IMR-90 (cell line): Measurements from ENCODE around the gene PEX7. TPM values are rescaled to one million over a fixed set of nuclear protein-coding genes. Genes with fewer than 3 reads are reported as not detected.

Experiments used
- ATAC-seq: fragments of 200-7000 bp; cut with Tn5 transposase; 2 replicates; pipeline ENCODE4 v1.9.1; 2020; ENCODE audit warnings: low read depth, mild to moderate bottlenecking, moderate library complexity
- BruUV-seq: library from RNA; stranded (reverse); fragments of 400-500 nt; replicated peaks from 2 replicates; lab custom pipeline; 2021; lab: Mats Ljungman, UMichigan
- CTCF ChIA-PET: fragments of 300-600 bp; formaldehyde crosslinking; extraction: SDS; loops from one replicate; lab custom pipeline; 2021; ENCODE audit warnings: antibody characterized with exemption; lab: Yijun Ruan, JAX
- POLR2A ChIA-PET: fragments of 300-600 bp; sonication (Branson Sonifier 250); formaldehyde crosslinking; loops from one replicate; lab custom pipeline; 2022; ENCODE audit warnings: antibody characterized with exemption; ENCODE audit not compliant: unreplicated experiment; lab: Charles Lee
- DNase-seq: peaks from one replicate; pipeline ENCODE4 v3.0.0; 2013
- H2AFZ ChIP-seq: replicated peaks from 2 replicates; pipeline ENCODE3; 2013; ENCODE audit warnings: low read length, mild to moderate bottlenecking; ENCODE audit not compliant: poor library complexity
- H2AK5ac ChIP-seq: 2 replicates; pipeline ENCODE4 v1.6.1; 2013; ENCODE audit warnings: low read depth, low read length, inconsistent platforms
- H2AK9ac ChIP-seq: replicated peaks from 2 replicates; pipeline ENCODE3; 2013; ENCODE audit warnings: mild to moderate bottlenecking, low read depth, low read length, moderate library complexity; ENCODE audit not compliant: poor library complexity
- H2BK120ac ChIP-seq: 2 replicates; pipeline ENCODE4 v1.6.1; 2013; ENCODE audit warnings: low read depth, low read length, inconsistent platforms
- H2BK15ac ChIP-seq: 3 replicates; pipeline ENCODE4 v1.6.1; 2013; ENCODE audit warnings: low read depth, low read length, inconsistent platforms
- H2BK20ac ChIP-seq: 2 replicates; pipeline ENCODE4 v1.6.1; 2013; ENCODE audit warnings: low read depth, mild to moderate bottlenecking, inconsistent platforms, low read length, moderate library complexity
- H2BK5ac ChIP-seq: 2 replicates; pipeline ENCODE4 v1.6.1; 2013; ENCODE audit warnings: mild to moderate bottlenecking, low read depth, low read length, inconsistent platforms; ENCODE audit not compliant: poor library complexity, severe bottlenecking
- H3K14ac ChIP-seq: replicated peaks from 2 replicates; pipeline ENCODE4 v1.6.1; 2013; ENCODE audit warnings: low read depth, low read length, inconsistent platforms
- H3K18ac ChIP-seq: 2 replicates; pipeline ENCODE4 v1.6.1; 2013; ENCODE audit warnings: low read depth, low read length, control low read depth
- H3K23ac ChIP-seq: 2 replicates; pipeline ENCODE4 v1.6.1; 2013; ENCODE audit warnings: low read depth, low read length, inconsistent platforms
- H3K27ac ChIP-seq: 2 replicates; pipeline ENCODE4 v1.5.1; 2013; ENCODE audit warnings: mild to moderate bottlenecking, control low read depth, low read length; ENCODE audit not compliant: insufficient read depth
- H3K27me3 ChIP-seq: 2 replicates; pipeline ENCODE4 v1.6.1; 2013; ENCODE audit warnings: low read length; ENCODE audit not compliant: control insufficient read depth, insufficient read depth
- H3K36me3 ChIP-seq: 2 replicates; pipeline ENCODE4 v1.6.1; 2013; ENCODE audit warnings: low read length, mixed read lengths; ENCODE audit not compliant: control insufficient read depth, insufficient read depth
- H3K4ac ChIP-seq: 2 replicates; pipeline ENCODE4 v1.6.1; 2013; ENCODE audit warnings: low read depth, low read length, inconsistent platforms
- H3K4me1 ChIP-seq: 2 replicates; pipeline ENCODE4 v1.6.1; 2013; ENCODE audit warnings: low read length, mixed read lengths; ENCODE audit not compliant: control insufficient read depth, insufficient read depth
- H3K4me2 ChIP-seq: 2 replicates; pipeline ENCODE4 v1.6.1; 2013; ENCODE audit warnings: low read depth, mild to moderate bottlenecking, control low read depth, low read length, moderate library complexity
- H3K4me3 ChIP-seq: 2 replicates; pipeline ENCODE4 v1.5.1; 2013; ENCODE audit warnings: low read depth, mild to moderate bottlenecking, control low read depth, low read length, moderate library complexity; ENCODE audit not compliant: insufficient read depth
- H3K56ac ChIP-seq: 2 replicates; pipeline ENCODE4 v1.6.1; 2013; ENCODE audit warnings: low read length, inconsistent platforms; ENCODE audit not compliant: insufficient read depth; ENCODE audit errors: extremely low read depth
- H3K79me1 ChIP-seq, 2 experiments: 2 replicates each; pipeline ENCODE4 v1.6.1; 2013; ENCODE audit warnings: low read length in 2 of 2, inconsistent platforms in 1 of 2, low read depth in 1 of 2
- H3K9ac ChIP-seq: 2 replicates; pipeline ENCODE4 v1.6.1; 2013; ENCODE audit warnings: low read depth, low read length, control low read depth
- H3K9me1 ChIP-seq: 2 replicates; pipeline ENCODE4 v1.6.1; 2013; ENCODE audit warnings: low read length, inconsistent platforms; ENCODE audit not compliant: insufficient read depth
- H3K9me3 ChIP-seq: 2 replicates; pipeline ENCODE4 v1.6.1; 2013; ENCODE audit warnings: low read length; ENCODE audit not compliant: control insufficient read depth, insufficient read depth
- H4K20me1 ChIP-seq: 2 replicates; pipeline ENCODE4 v1.6.1; 2013; ENCODE audit warnings: low read length, inconsistent platforms; ENCODE audit not compliant: insufficient read depth
- H4K5ac ChIP-seq: 2 replicates; pipeline ENCODE4 v1.6.1; 2013; ENCODE audit warnings: mild to moderate bottlenecking, low read depth, low read length, control low read depth
- H4K8ac ChIP-seq, 2 experiments: 2 replicates each; pipeline ENCODE4 v1.6.1; 2013; ENCODE audit warnings: low read depth in 2 of 2, low read length in 2 of 2, control low read depth in 1 of 2, inconsistent platforms in 1 of 2
- H4K91ac ChIP-seq: 2 replicates; pipeline ENCODE4 v1.6.1; 2013; ENCODE audit warnings: low read depth, low read length, inconsistent platforms; ENCODE audit not compliant: insufficient read depth
- CHD1 ChIP-seq: IDR thresholded peaks from 2 replicates; pipeline ENCODE4 v1.6.1; 2012; ENCODE audit warnings: low read depth, low read length, improper control_type of control experiment
- MAFK ChIP-seq: IDR thresholded peaks from 2 replicates; pipeline ENCODE4 v1.6.1; 2012; ENCODE audit warnings: low read depth, low read length, improper control_type of control experiment
- MXI1 ChIP-seq: IDR thresholded peaks from 2 replicates; pipeline ENCODE4 v1.6.1; 2012; ENCODE audit warnings: low read depth, mild to moderate bottlenecking, low read length, moderate library complexity, borderline replicate concordance
- NFE2L2 ChIP-seq: fragments of 150-350 bp; IDR thresholded peaks from 2 replicates; pipeline ENCODE4 v1.6.1; 2016; ENCODE audit warnings: low read depth, mild to moderate bottlenecking, low read length
- POLR2A ChIP-seq: IDR thresholded peaks from 2 replicates; pipeline ENCODE4 v1.6.1; 2012; ENCODE audit warnings: mild to moderate bottlenecking, low read depth, low read length
- RAD21 ChIP-seq: IDR thresholded peaks from 2 replicates; pipeline ENCODE4 v1.6.1; 2012; ENCODE audit warnings: low read length, improper control_type of control experiment
- dilution Hi-C: fragments of 300-500 bp; cut with HindIII; formaldehyde crosslinking; loops from one replicate; pipeline ENCODE4 v1.14.3; 2018; ENCODE audit warnings: low sequenced_read_pairs; ENCODE audit not compliant: unreplicated experiment
- in situ Hi-C: fragments of 300-500 bp; cut with MboI; formaldehyde crosslinking; loops from 3 replicates; pipeline ENCODE4 v1.14.3; 2019; ENCODE audit warnings: low sequenced_read_pairs, inconsistent platforms, mixed read lengths
- intact Hi-C: fragments of 100-400 bp; cut with micrococcal nuclease; formaldehyde crosslinking; loops from 2 replicates; pipeline ENCODE4 v1.10.0; 2022
- polyA plus RNA-seq, 3 experiments: library from polyadenylated mRNA; depleted of rRNA; stranded (reverse); fragments of >200 nt; gene quantifications; 2 replicates each; pipeline ENCODE4 v1.2.3, GENCODE V29; 2012; ENCODE audit warnings: low replicate concordance in 1 of 3
- total RNA-seq: library from RNA; depleted of rRNA; stranded (reverse); fragments of >200 nt; gene quantifications from 2 replicates; pipeline ENCODE4 v1.2.3, GENCODE V29; 2012
- TF ChIP-seq, protein P1 (sequence below): conservative IDR thresholded peaks from 2 replicates; pipeline ENCODE4 v1.5.1; 2012; ENCODE audit warnings: mild to moderate bottlenecking, low read depth, low read length, improper control_type of control experiment

The PEX7 gene
- total and polyA plus RNA-seq, 2 of the 4 experiments (the other 2 are of a cell fraction), result 5.4 to 7.0 TPM

DNA sequence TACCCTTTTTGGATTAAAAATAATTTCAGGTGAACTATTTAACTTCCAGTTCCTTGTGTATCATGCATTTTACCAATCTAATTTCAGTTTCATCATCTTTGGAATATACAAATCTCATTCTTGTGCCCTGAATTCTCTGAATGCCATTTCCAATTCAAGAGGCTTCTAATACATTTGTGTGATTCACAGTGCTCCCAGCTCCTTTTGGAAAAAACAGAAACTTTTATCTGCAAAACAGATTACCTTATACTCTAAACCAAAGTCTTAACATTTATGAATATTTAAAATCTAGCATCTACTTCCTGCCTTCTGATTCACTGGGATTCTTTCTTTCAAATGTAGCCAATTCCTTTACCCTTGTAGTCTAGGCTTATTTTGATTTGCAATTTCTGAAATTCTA, 11.1 kb upstream of the PEX7 start:
- Histone ChIP-seq H4K20me1 (no peaks in the 10 kb centered on the region), H2AK5ac (no peak overlapping the region), H3K56ac (no peak overlapping the region), H4K8ac (no peak overlapping the region; a peak in 1 of 4 replicates), H3K14ac (no peak overlapping the region), H4K91ac (no peak overlapping the region), H3K27ac (no peak overlapping the region), H3K18ac (no peak overlapping the region), H3K36me3 (no peaks in the 10 kb centered on the region), H2AFZ (no peak overlapping the region), H2BK20ac (no peak overlapping the region), H3K4me1 (peaks cover 5% of the 10 kb centered on the region), H2BK5ac (peak overlapping the region; percentile 53), H3K23ac (no peak overlapping the region), H3K9me3 (no peaks in the 10 kb centered on the region), H4K5ac (no peak overlapping the region), H3K79me1 (no peaks in the 10 kb centered on the region), H3K4me2 (no peak overlapping the region; the same call in 1 of the 2 replicates), H3K9me1 (no peaks in the 10 kb centered on the region), H2BK120ac (no peak overlapping the region), H3K4me3 (no peak overlapping the region), H2BK15ac (no peak overlapping the region), H3K4ac (no peak overlapping the region), H3K27me3 (no peaks in the 10 kb centered on the region), H2AK9ac (no peak overlapping the region), H3K9ac (no peak overlapping the region)
- in situ Hi-C loops (no loop called here), intact Hi-C loops (no loop called here), dilution Hi-C loops (no loop called here)
- BruUV-seq, result no TSS peak
- ChIA-PET CTCF (interaction anchor here (0.7 kb wide), 1 partner anchor 1285 kb away, joined by 3 read pairs; no protein-coding TSS in a partner anchor), POLR2A (interaction anchor here (0.6 kb wide), 1 partner anchor 79 kb away, joined by 3 read pairs; no protein-coding TSS in a partner anchor)
- TF ChIP-seq CHD1 (no peak), MAFK (no peak), NFE2L2 (no peak), POLR2A (no peak), MXI1 (no peak), RAD21 (no peak)
- TF ChIP-seq, protein P1, sequence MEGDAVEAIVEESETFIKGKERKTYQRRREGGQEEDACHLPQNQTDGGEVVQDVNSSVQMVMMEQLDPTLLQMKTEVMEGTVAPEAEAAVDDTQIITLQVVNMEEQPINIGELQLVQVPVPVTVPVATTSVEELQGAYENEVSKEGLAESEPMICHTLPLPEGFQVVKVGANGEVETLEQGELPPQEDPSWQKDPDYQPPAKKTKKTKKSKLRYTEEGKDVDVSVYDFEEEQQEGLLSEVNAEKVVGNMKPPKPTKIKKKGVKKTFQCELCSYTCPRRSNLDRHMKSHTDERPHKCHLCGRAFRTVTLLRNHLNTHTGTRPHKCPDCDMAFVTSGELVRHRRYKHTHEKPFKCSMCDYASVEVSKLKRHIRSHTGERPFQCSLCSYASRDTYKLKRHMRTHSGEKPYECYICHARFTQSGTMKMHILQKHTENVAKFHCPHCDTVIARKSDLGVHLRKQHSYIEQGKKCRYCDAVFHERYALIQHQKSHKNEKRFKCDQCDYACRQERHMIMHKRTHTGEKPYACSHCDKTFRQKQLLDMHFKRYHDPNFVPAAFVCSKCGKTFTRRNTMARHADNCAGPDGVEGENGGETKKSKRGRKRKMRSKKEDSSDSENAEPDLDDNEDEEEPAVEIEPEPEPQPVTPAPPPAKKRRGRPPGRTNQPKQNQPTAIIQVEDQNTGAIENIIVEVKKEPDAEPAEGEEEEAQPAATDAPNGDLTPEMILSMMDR, result no peak
- DNase-seq (peak; percentile 58), ATAC-seq (peak; percentile 71)
